Measurements from ENCODE around the gene CNOT4. TPM values are rescaled to one million over a fixed set of nuclear protein-coding genes. Genes with fewer than 3 reads are reported as not detected.

CNOT4 gene
- total RNA-seq, 1 experiment from 2014 or later = 14.6 TPM

GRCh38 chr7:135320268-135320667, 189.6 kb downstream of the CNOT4 start (continued):
- TF ChIP-seq, protein P1, sequence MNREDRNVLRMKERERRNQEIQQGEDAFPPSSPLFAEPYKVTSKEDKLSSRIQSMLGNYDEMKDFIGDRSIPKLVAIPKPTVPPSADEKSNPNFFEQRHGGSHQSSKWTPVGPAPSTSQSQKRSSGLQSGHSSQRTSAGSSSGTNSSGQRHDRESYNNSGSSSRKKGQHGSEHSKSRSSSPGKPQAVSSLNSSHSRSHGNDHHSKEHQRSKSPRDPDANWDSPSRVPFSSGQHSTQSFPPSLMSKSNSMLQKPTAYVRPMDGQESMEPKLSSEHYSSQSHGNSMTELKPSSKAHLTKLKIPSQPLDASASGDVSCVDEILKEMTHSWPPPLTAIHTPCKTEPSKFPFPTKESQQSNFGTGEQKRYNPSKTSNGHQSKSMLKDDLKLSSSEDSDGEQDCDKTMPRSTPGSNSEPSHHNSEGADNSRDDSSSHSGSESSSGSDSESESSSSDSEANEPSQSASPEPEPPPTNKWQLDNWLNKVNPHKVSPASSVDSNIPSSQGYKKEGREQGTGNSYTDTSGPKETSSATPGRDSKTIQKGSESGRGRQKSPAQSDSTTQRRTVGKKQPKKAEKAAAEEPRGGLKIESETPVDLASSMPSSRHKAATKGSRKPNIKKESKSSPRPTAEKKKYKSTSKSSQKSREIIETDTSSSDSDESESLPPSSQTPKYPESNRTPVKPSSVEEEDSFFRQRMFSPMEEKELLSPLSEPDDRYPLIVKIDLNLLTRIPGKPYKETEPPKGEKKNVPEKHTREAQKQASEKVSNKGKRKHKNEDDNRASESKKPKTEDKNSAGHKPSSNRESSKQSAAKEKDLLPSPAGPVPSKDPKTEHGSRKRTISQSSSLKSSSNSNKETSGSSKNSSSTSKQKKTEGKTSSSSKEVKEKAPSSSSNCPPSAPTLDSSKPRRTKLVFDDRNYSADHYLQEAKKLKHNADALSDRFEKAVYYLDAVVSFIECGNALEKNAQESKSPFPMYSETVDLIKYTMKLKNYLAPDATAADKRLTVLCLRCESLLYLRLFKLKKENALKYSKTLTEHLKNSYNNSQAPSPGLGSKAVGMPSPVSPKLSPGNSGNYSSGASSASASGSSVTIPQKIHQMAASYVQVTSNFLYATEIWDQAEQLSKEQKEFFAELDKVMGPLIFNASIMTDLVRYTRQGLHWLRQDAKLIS (CRISPR knock-in tag; IDR thresholded peaks at IDR 0.05; ENCODE audit: borderline replicate concordance) = no peak
- no peak for TF ChIP-seq ZNF425 (CRISPR knock-in tag; conservative IDR thresholded peaks at IDR 0.05)
- no peak for TF ChIP-seq NR1H2 (CRISPR knock-in tag; IDR thresholded peaks at IDR 0.05)
- TF ChIP-seq ZNF532 (CRISPR knock-in tag; IDR thresholded peaks at IDR 0.05; ENCODE audit: borderline replicate concordance) = no peak
- no peak for TF ChIP-seq MXD4 (CRISPR knock-in tag; IDR thresholded peaks at IDR 0.05; ENCODE audit: borderline replicate concordance)
- TF ChIP-seq MYBL2 (CRISPR knock-in tag; IDR thresholded peaks at IDR 0.05) = no peak
- TF ChIP-seq EMX1 (CRISPR knock-in tag; IDR thresholded peaks at IDR 0.05) = no peak
- no peak for TF ChIP-seq NFE2L1 (CRISPR knock-in tag; IDR thresholded peaks at IDR 0.05)
- no peak for TF ChIP-seq PREB (CRISPR knock-in tag; IDR thresholded peaks at IDR 0.05; ENCODE audit: borderline replicate concordance)
- no peak for TF ChIP-seq SMAD3 (CRISPR knock-in tag; IDR thresholded peaks at IDR 0.05; ENCODE audit: borderline replicate concordance)
- no peak for TF ChIP-seq ZNF121 (CRISPR knock-in tag; IDR thresholded peaks at IDR 0.05)
- TF ChIP-seq CREB1 (CRISPR knock-in tag; IDR thresholded peaks at IDR 0.05) = no peak
- TF ChIP-seq NFATC4 (CRISPR knock-in tag; IDR thresholded peaks at IDR 0.05) = no peak
- no peak for TF ChIP-seq KAT7 (CRISPR knock-in tag; IDR thresholded peaks at IDR 0.05; ENCODE audit: borderline replicate concordance)

GRCh38 chr7:135317676-135318325, 192.1 kb downstream of the CNOT4 start:
- DNase-seq (ENCODE audit: low spot score) (no peak), ATAC-seq (peak; percentile 72)
- Mint-ChIP-seq H3K4me3 (no peak overlapping the region), H3K27me3 (ENCODE audit: low read depth) (no peaks in the 10 kb centered on the region), H3K36me3 (no peaks in the 10 kb centered on the region), H3K27ac (no peak overlapping the region), H3K9me3 (no peaks in the 10 kb centered on the region), H3K4me1 (peaks cover 6% of the 10 kb centered on the region; the same call in 1 of the 2 replicates)
- CTCF ChIA-PET = interaction anchor here (0.6 to 1.6 kb wide), 7 partner anchors 17 to 387 kb away, joined by 4 to 10 read pairs (median 4); no protein-coding TSS in a partner anchor
- POLR2A ChIA-PET = no interaction called here
- TF ChIP-seq RELA (CRISPR knock-in tag; IDR thresholded peaks at IDR 0.05; ENCODE audit: borderline replicate concordance) (no peak), ELF4 (CRISPR knock-in tag; IDR thresholded peaks at IDR 0.05; ENCODE audit: low read depth) (no peak), ATF3 (CRISPR knock-in tag; conservative IDR thresholded peaks at IDR 0.05) (no peak), GRHL2 (CRISPR knock-in tag; IDR thresholded peaks at IDR 0.05; ENCODE audit: insufficient replicate concordance, severe bottlenecking) (no peak)
- TF ChIP-seq, protein P2, sequence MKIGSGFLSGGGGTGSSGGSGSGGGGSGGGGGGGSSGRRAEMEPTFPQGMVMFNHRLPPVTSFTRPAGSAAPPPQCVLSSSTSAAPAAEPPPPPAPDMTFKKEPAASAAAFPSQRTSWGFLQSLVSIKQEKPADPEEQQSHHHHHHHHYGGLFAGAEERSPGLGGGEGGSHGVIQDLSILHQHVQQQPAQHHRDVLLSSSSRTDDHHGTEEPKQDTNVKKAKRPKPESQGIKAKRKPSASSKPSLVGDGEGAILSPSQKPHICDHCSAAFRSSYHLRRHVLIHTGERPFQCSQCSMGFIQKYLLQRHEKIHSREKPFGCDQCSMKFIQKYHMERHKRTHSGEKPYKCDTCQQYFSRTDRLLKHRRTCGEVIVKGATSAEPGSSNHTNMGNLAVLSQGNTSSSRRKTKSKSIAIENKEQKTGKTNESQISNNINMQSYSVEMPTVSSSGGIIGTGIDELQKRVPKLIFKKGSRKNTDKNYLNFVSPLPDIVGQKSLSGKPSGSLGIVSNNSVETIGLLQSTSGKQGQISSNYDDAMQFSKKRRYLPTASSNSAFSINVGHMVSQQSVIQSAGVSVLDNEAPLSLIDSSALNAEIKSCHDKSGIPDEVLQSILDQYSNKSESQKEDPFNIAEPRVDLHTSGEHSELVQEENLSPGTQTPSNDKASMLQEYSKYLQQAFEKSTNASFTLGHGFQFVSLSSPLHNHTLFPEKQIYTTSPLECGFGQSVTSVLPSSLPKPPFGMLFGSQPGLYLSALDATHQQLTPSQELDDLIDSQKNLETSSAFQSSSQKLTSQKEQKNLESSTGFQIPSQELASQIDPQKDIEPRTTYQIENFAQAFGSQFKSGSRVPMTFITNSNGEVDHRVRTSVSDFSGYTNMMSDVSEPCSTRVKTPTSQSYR (CRISPR knock-in tag; IDR thresholded peaks at IDR 0.05) = no peak
- TF ChIP-seq, protein P3, sequence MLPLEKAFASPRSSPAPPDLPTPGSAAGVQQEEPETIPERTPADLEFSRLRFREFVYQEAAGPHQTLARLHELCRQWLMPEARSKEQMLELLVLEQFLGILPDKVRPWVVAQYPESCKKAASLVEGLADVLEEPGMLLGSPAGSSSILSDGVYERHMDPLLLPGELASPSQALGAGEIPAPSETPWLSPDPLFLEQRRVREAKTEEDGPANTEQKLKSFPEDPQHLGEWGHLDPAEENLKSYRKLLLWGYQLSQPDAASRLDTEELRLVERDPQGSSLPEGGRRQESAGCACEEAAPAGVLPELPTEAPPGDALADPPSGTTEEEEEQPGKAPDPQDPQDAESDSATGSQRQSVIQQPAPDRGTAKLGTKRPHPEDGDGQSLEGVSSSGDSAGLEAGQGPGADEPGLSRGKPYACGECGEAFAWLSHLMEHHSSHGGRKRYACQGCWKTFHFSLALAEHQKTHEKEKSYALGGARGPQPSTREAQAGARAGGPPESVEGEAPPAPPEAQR (CRISPR knock-in tag; IDR thresholded peaks at IDR 0.05) = no peak

All from WTC11 (cell line).